Measurements from ENCODE around the gene ITGB3BP.

Gene ITGB3BP

DNA sequence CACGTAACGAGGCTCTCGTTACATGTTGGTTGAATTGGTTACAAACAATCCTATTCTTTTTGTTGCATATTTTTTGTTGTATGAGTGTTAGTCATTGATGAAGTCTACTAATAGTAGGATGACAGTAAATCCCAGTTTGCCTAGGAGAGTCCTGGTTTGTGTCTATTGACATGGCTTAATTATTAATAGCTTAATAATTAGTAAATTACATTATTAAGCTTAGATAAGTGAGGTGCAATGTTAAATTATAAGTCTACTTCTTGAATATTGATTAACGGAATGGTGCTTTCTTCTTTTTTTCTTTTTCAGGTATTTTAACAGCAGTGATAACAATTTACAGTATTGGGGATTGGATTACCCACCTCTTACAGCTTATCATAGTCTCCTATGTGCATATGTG lies 121.1 kb downstream of the ITGB3BP start:
- H3K36me3 ChIP-seq (ENCODE audit: control insufficient read depth in 2 of 2, insufficient read depth in 1 of 2, low read length in 2 of 2) = peaks cover 0 to 13% of the 10 kb centered on the region in 2 experiments; a peak in 1 of 3 replicates
- CTCF ChIA-PET = interaction anchor here (0.5 to 1.3 kb wide), 3 partner anchors 11 to 1859 kb away, joined by 4 to 7 read pairs (median 4); no protein-coding TSS in a partner anchor
- TF ChIP-seq MYNN (tag by site-specific recombination; IDR thresholded peaks at IDR 0.05; ENCODE audit: borderline replicate concordance) = no peak
- no peak for TF ChIP-seq ZXDB (tag by site-specific recombination; IDR thresholded peaks at IDR 0.05)
- TF ChIP-seq YY1 (tag by site-specific recombination; IDR thresholded peaks at IDR 0.05) = no peak
- TF ChIP-seq ZNF658 (tag by site-specific recombination; IDR thresholded peaks at IDR 0.05) = no peak
- no peak for TF ChIP-seq ZNF354C (tag by site-specific recombination; IDR thresholded peaks at IDR 0.05; ENCODE audit: borderline replicate concordance, low read depth)
- no peak for TF ChIP-seq ZFP37 (tag by site-specific recombination; IDR thresholded peaks at IDR 0.05)
- TF ChIP-seq ZNF211 (tag by site-specific recombination; IDR thresholded peaks at IDR 0.05; ENCODE audit: low read depth) = no peak
- TF ChIP-seq BCL11A (tag by site-specific recombination; IDR thresholded peaks at IDR 0.05; ENCODE audit: low read depth) = no peak
- no peak for TF ChIP-seq MEIS1 (CRISPR knock-in tag; IDR thresholded peaks at IDR 0.05; ENCODE audit: borderline replicate concordance)
- H3K27ac ChIP-seq (ENCODE audit: extremely low read depth, low read depth, low read length) = no peak overlapping the region
- POLR2A ChIA-PET = interaction anchor here (0.5 kb wide), 1 partner anchor 34 kb away, joined by 3 read pairs; no protein-coding TSS in a partner anchor
- H3K4me3 ChIP-seq (ENCODE audit: low read depth, low read length) = no peak overlapping the region
- H3K4me1 ChIP-seq (ENCODE audit: control insufficient read depth, insufficient read depth, low read length) = no peaks in the 10 kb centered on the region; the same call in 1 of the 2 replicates
- H3K9me3 ChIP-seq (ENCODE audit: control insufficient read depth, insufficient read depth, low read depth, low read length) = no peaks in the 10 kb centered on the region

Data from HEK293 (cell line).